Tibial nerve (tissue), 4 donors: ENCODE data around the gene NCAM1. TPM values are rescaled to one million over a fixed set of nuclear protein-coding genes. Genes with fewer than 3 reads are reported as not detected.

Experiments
- DNase-seq, 2 donors: peaks; one replicate each; pipeline ENCODE4 v3.0.0-alpha.2; 2019; ENCODE audit warnings: low spot score in 2 of 2
- H3K27ac ChIP-seq, 4 donors: fragments of 200-600 bp; sonication (generic) in 3 of 4; one replicate each; pipeline ENCODE4 v1.5.1; 2017 to 2019; ENCODE audit warnings: mild to moderate bottlenecking in 1 of 4
- H3K27me3 ChIP-seq, 2 donors: fragments of 200-600 bp; sonication (generic) in 1 of 2; one replicate each; pipeline versions ENCODE4 v1.5.1 to v1.6.0; 2017 to 2019
- H3K36me3 ChIP-seq, 3 donors: fragments of 200-600 bp; sonication (generic); one replicate each; pipeline ENCODE4 v1.5.1; 2018 to 2019
- H3K4me1 ChIP-seq, 4 donors: fragments of 200-600 bp; sonication (generic) in 3 of 4; one replicate each; pipeline ENCODE4 v1.5.1; 2017 to 2019
- H3K4me3 ChIP-seq, 4 donors: fragments of 200-600 bp; sonication (generic) in 3 of 4; one replicate each; pipeline ENCODE4 v1.5.1; 2017 to 2019; ENCODE audit warnings: mild to moderate bottlenecking in 1 of 4, moderate library complexity in 1 of 4
- H3K9me3 ChIP-seq, 4 donors: fragments of 200-600 bp; sonication (generic) in 3 of 4; one replicate each; pipeline ENCODE4 v1.5.1; 2017 to 2019
- EP300 ChIP-seq, 2 donors: sonication (generic); formaldehyde crosslinking; IDR thresholded peaks; one replicate each; pipeline ENCODE4 v1.6.1; 2017; ENCODE audit warnings: antibody characterized with exemption in 2 of 2, mild to moderate bottlenecking in 1 of 2
- POLR2A ChIP-seq, 2 donors: fragments of 450-650 bp; IDR thresholded peaks; one replicate each; pipeline ENCODE4 v1.6.1; 2017; ENCODE audit warnings: antibody characterized with exemption in 2 of 2, mild to moderate bottlenecking in 2 of 2, moderate library complexity in 2 of 2
- whole genome bisulfite sequencing, 2 donors: methylation state at CpG; one replicate each; pipeline ENCODE4 v1.1.5; 2018; 5-methylcytosine and 5-hydroxymethylcytosine counted together
- total RNA-seq, 4 donors: library from RNA; depleted of rRNA; stranded (reverse); fragments of >200 nt; gene quantifications; one replicate each; pipeline ENCODE4 v1.1.0, GENCODE V29; 2016
- TF ChIP-seq, protein P1 (sequence below), 5 experiments: fragments of 200-600 bp in 3 of 5; fragments of 450-650 bp in 2 of 5; sonication (generic) in 3 of 5; IDR thresholded peaks; one replicate each; pipeline ENCODE4 v1.5.1; 2016 to 2019; ENCODE audit warnings: antibody characterized with exemption in 5 of 5, mild to moderate bottlenecking in 3 of 5, moderate library complexity in 2 of 5

NCAM1 gene
- total RNA-seq, 4 donors from 2014 or later = 57.3 to 121 (median 76.1) TPM

- H3K9me3 ChIP-seq = no peaks in the 10 kb centered on the region
- no peaks in the 10 kb centered on the region for H3K4me1 ChIP-seq
- no peak overlapping the region for H3K27ac ChIP-seq
- DNase-seq = no peak
- TF ChIP-seq EP300 (IDR thresholded peaks at IDR 0.05) (no peak), POLR2A (IDR thresholded peaks at IDR 0.05) (no peak)
- TF ChIP-seq, protein P1, sequence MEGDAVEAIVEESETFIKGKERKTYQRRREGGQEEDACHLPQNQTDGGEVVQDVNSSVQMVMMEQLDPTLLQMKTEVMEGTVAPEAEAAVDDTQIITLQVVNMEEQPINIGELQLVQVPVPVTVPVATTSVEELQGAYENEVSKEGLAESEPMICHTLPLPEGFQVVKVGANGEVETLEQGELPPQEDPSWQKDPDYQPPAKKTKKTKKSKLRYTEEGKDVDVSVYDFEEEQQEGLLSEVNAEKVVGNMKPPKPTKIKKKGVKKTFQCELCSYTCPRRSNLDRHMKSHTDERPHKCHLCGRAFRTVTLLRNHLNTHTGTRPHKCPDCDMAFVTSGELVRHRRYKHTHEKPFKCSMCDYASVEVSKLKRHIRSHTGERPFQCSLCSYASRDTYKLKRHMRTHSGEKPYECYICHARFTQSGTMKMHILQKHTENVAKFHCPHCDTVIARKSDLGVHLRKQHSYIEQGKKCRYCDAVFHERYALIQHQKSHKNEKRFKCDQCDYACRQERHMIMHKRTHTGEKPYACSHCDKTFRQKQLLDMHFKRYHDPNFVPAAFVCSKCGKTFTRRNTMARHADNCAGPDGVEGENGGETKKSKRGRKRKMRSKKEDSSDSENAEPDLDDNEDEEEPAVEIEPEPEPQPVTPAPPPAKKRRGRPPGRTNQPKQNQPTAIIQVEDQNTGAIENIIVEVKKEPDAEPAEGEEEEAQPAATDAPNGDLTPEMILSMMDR (IDR thresholded peaks at IDR 0.05) = no peak
- H3K4me3 ChIP-seq = no peak overlapping the region
- no peaks in the 10 kb centered on the region for H3K27me3 ChIP-seq
- 76 to 79% methylated on average over 3 of the region's 3 CpGs for WGBS, 2 donors
- H3K36me3 ChIP-seq = no peaks in the 10 kb centered on the region
These were observed 122.4 kb downstream of the NCAM1 start for GRCh38 chr11:113083571-113083970.

DNA sequence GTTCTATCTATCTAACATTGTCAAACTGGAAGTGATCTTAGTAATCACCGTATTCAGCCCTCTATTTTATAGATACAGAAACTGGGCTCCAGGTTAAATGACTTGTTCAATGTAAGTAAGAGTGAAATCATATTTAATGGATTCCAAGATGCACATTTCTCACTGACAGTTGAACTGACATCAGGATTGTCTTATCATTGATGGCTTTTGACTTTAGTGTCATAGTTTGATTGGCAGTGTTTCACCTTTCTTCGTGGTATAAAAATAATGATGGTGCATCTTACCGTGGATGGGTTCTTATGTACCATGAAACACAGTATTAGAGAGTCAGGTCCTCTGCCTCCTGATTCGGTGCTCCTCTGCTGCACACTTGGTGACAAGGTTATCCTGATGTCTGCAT lies 123.1 kb downstream of the NCAM1 start:
- TF ChIP-seq EP300 (IDR thresholded peaks at IDR 0.05) (no peak), POLR2A (IDR thresholded peaks at IDR 0.05) (no peak)
- TF ChIP-seq, protein P1 (IDR thresholded peaks at IDR 0.05) = no peak
- H3K9me3 ChIP-seq = no peaks in the 10 kb centered on the region
- H3K4me3 ChIP-seq = no peak overlapping the region
- H3K4me1 ChIP-seq = no peaks in the 10 kb centered on the region
- H3K27ac ChIP-seq = no peak overlapping the region
- no peaks in the 10 kb centered on the region for H3K36me3 ChIP-seq
- DNase-seq = no peak
- 88 to 96% methylated on average over 4 of the region's 4 CpGs for WGBS, 2 donors
- H3K27me3 ChIP-seq = no peaks in the 10 kb centered on the region

DNA sequence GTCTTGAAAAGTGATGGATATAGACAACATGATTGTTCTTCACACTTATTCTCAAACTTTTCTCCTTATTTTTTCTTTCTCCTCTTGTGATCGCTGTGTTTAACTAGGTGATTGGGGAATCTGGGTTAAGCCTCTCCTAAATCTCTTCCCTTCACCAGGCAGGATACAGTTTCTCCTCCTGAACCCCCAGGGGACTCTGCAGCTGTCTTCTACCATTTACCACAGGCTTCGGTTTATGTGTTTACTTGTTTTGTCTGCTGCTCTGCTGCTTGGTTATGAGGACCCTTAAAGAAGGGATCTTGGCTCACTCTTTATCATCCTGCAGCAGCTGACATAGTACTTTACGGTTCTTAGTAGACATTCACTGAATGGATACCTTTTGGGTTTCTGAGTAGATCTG lies 124.2 kb downstream of the NCAM1 start:
- TF ChIP-seq EP300 (IDR thresholded peaks at IDR 0.05) (no peak), POLR2A (IDR thresholded peaks at IDR 0.05) (no peak)
- TF ChIP-seq, protein P1 (IDR thresholded peaks at IDR 0.05) = no peak
- H3K27me3 ChIP-seq = no peaks in the 10 kb centered on the region
- no peak overlapping the region for H3K27ac ChIP-seq
- no peak for DNase-seq
- no peaks in the 10 kb centered on the region for H3K9me3 ChIP-seq
- H3K4me3 ChIP-seq = no peak overlapping the region
- 71 to 72% methylated on average over 3 of the region's 3 CpGs for whole genome bisulfite sequencing, 2 donors
- H3K4me1 ChIP-seq = no peaks in the 10 kb centered on the region
- H3K36me3 ChIP-seq = no peaks in the 10 kb centered on the region

GRCh38 chr11:113087706-113088105 lies 126.5 kb downstream of the NCAM1 start:
- Histone ChIP-seq H3K4me3 (no peak overlapping the region), H3K36me3 (no peaks in the 10 kb centered on the region), H3K27me3 (no peaks in the 10 kb centered on the region), H3K9me3 (no peaks in the 10 kb centered on the region), H3K4me1 (no peaks in the 10 kb centered on the region), H3K27ac (no peak overlapping the region)
- TF ChIP-seq, protein P1 (IDR thresholded peaks at IDR 0.05) = no peak
- TF ChIP-seq EP300 (IDR thresholded peaks at IDR 0.05) = no peak
- no peak for TF ChIP-seq POLR2A (IDR thresholded peaks at IDR 0.05)
- no peak for DNase-seq
- 74 to 85% methylated on average over 4 of the region's 4 CpGs for WGBS, 2 donors

- TF ChIP-seq EP300 (IDR thresholded peaks at IDR 0.05) (no peak), POLR2A (IDR thresholded peaks at IDR 0.05) (no peak)
- TF ChIP-seq, protein P1 (IDR thresholded peaks at IDR 0.05) = no peak
- DNase-seq = no peak
- Histone ChIP-seq H3K9me3 (no peaks in the 10 kb centered on the region), H3K27me3 (no peaks in the 10 kb centered on the region), H3K27ac (no peak overlapping the region), H3K4me3 (no peak overlapping the region), H3K36me3 (no peaks in the 10 kb centered on the region), H3K4me1 (no peaks in the 10 kb centered on the region)
- WGBS, 2 donors = 68 to 72% methylated on average over 4 of the region's 4 CpGs
These were observed 129.7 kb downstream of the NCAM1 start for GRCh38 chr11:113090716-113091480.
